Measurements from ENCODE around the gene SLC6A3.
"Not testable (repeated sequence)": the region's sequence is repeated elsewhere in the genome, so short reads cannot be mapped to it uniquely, and the experiment has no call there.

SLC6A3 gene

GRCh38 chr5:1429066-1429465 lies 16.2 kb downstream of the SLC6A3 start:
- Histone ChIP-seq H3K36me3 (ENCODE audit: control insufficient read depth, insufficient read depth, low read length) (no peaks in the 10 kb centered on the region), H3K4me1 (ENCODE audit: control insufficient read depth, low read depth, low read length) (no peaks in the 10 kb centered on the region), H2BK5ac (ENCODE audit: low read length) (no peak overlapping the region), H3K18ac (ENCODE audit: low read length) (no peak overlapping the region), H3K4me3 (ENCODE audit: low read length) (no peak overlapping the region), H3K4me2 (ENCODE audit: low read length) (no peak overlapping the region), H2BK120ac (ENCODE audit: low read depth, low read length) (no peak overlapping the region), H3K9ac (ENCODE audit: low read length) (no peak overlapping the region), H3K23ac (ENCODE audit: low read length) (no peak overlapping the region), H3K4ac (ENCODE audit: low read depth, low read length) (no peak overlapping the region), H4K5ac (ENCODE audit: low read length) (no peak overlapping the region), H3K79me2 (ENCODE audit: control insufficient read depth, insufficient read depth, low read length) (no peaks in the 10 kb centered on the region), H4K8ac (ENCODE audit: low read depth, low read length) (no peak overlapping the region), H2AK5ac (ENCODE audit: low read length) (no peak overlapping the region), H2BK15ac (replicated peaks; ENCODE audit: low read depth) (no peak overlapping the region), H3K79me1 (ENCODE audit: low read length) (no peaks in the 10 kb centered on the region), H3K27me3 (ENCODE audit: insufficient read depth, low read length, poor library complexity) (no peaks in the 10 kb centered on the region), H3K27ac (ENCODE audit: low read depth, low read length) (no peak overlapping the region), H3K56ac (ENCODE audit: low read length) (no peak overlapping the region)
- DNase-seq = no peak
- no CpG with 5 or more reads among the region's 7 CpGs for WGBS (ENCODE audit: extremely low coverage, insufficient coverage, low lambda C conversion rate)

- H3K79me2 ChIP-seq (ENCODE audit: control insufficient read depth, insufficient read depth, low read length) = no peaks in the 10 kb centered on the region
- H4K8ac ChIP-seq (ENCODE audit: low read depth, low read length) = no peak overlapping the region
- no peaks in the 10 kb centered on the region for H3K36me3 ChIP-seq (ENCODE audit: control insufficient read depth, insufficient read depth, low read length)
- no peak overlapping the region for H3K4me3 ChIP-seq (ENCODE audit: low read length)
- H3K27me3 ChIP-seq (ENCODE audit: insufficient read depth, low read length, poor library complexity) = no peaks in the 10 kb centered on the region
- H3K4ac ChIP-seq (ENCODE audit: low read depth, low read length) = no peak overlapping the region
- no peak overlapping the region for H3K18ac ChIP-seq (ENCODE audit: low read length)
- no peaks in the 10 kb centered on the region for H3K4me1 ChIP-seq (ENCODE audit: control insufficient read depth, low read depth, low read length)
- DNase-seq = no peak
- no peak overlapping the region for H3K23ac ChIP-seq (ENCODE audit: low read length)
- H2BK5ac ChIP-seq (ENCODE audit: low read length) = no peak overlapping the region
- WGBS (ENCODE audit: extremely low coverage, insufficient coverage, low lambda C conversion rate) = no CpG with 5 or more reads among the region's 1 CpG
- no peaks in the 10 kb centered on the region for H3K79me1 ChIP-seq (ENCODE audit: low read length)
- no peak overlapping the region for H4K5ac ChIP-seq (ENCODE audit: low read length)
- no peak overlapping the region for H3K4me2 ChIP-seq (ENCODE audit: low read length)
- no peak overlapping the region for H3K56ac ChIP-seq (ENCODE audit: low read length)
- H2BK120ac ChIP-seq (ENCODE audit: low read depth, low read length) = no peak overlapping the region
- no peak overlapping the region for H2AK5ac ChIP-seq (ENCODE audit: low read length)
- H3K9ac ChIP-seq (ENCODE audit: low read length) = no peak overlapping the region
- no peak overlapping the region for H2BK15ac ChIP-seq (replicated peaks; ENCODE audit: low read depth)
- H3K27ac ChIP-seq (ENCODE audit: low read depth, low read length) = no peak overlapping the region
Observed at GRCh38 chr5:1428107-1428506, 17.1 kb downstream of the SLC6A3 start.

- H4K8ac ChIP-seq (ENCODE audit: low read depth, low read length) = no peak overlapping the region
- no peak overlapping the region for H2AK5ac ChIP-seq (ENCODE audit: low read length)
- H3K4me3 ChIP-seq (ENCODE audit: low read length) = no peak overlapping the region
- H3K36me3 ChIP-seq (ENCODE audit: control insufficient read depth, insufficient read depth, low read length) = no peaks in the 10 kb centered on the region
- H3K79me1 ChIP-seq (ENCODE audit: low read length) = no peaks in the 10 kb centered on the region
- no peak overlapping the region for H2BK120ac ChIP-seq (ENCODE audit: low read depth, low read length)
- no peaks in the 10 kb centered on the region for H3K79me2 ChIP-seq (ENCODE audit: control insufficient read depth, insufficient read depth, low read length)
- no peak overlapping the region for H3K23ac ChIP-seq (ENCODE audit: low read length)
- no peak overlapping the region for H3K27ac ChIP-seq (ENCODE audit: low read depth, low read length)
- H3K4ac ChIP-seq (ENCODE audit: low read depth, low read length) = no peak overlapping the region
- no peak overlapping the region for H3K9ac ChIP-seq (ENCODE audit: low read length)
- H2BK5ac ChIP-seq (ENCODE audit: low read length) = no peak overlapping the region
- H3K56ac ChIP-seq (ENCODE audit: low read length) = no peak overlapping the region
- no peak for DNase-seq
- no peaks in the 10 kb centered on the region for H3K4me1 ChIP-seq (ENCODE audit: control insufficient read depth, low read depth, low read length)
- H4K5ac ChIP-seq (ENCODE audit: low read length) = no peak overlapping the region
- WGBS (ENCODE audit: extremely low coverage, insufficient coverage, low lambda C conversion rate) = no CpG with 5 or more reads among the region's 9 CpGs
- H3K18ac ChIP-seq (ENCODE audit: low read length) = no peak overlapping the region
- no peak overlapping the region for H3K4me2 ChIP-seq (ENCODE audit: low read length)
- no peak overlapping the region for H2BK15ac ChIP-seq (replicated peaks; ENCODE audit: low read depth)
- H3K27me3 ChIP-seq (ENCODE audit: insufficient read depth, low read length, poor library complexity) = no peaks in the 10 kb centered on the region
Observed at GRCh38 chr5:1424716-1425115, 20.5 kb downstream of the SLC6A3 start.

- Histone ChIP-seq H3K27ac (ENCODE audit: low read depth, low read length) (no peak overlapping the region), H4K5ac (ENCODE audit: low read length) (no peak overlapping the region), H3K56ac (ENCODE audit: low read length) (no peak overlapping the region), H3K79me1 (ENCODE audit: low read length) (no peaks in the 10 kb centered on the region), H3K18ac (ENCODE audit: low read length) (no peak overlapping the region), H3K27me3 (ENCODE audit: insufficient read depth, low read length, poor library complexity) (no peaks in the 10 kb centered on the region), H3K4me1 (ENCODE audit: control insufficient read depth, low read depth, low read length) (no peaks in the 10 kb centered on the region), H3K79me2 (ENCODE audit: control insufficient read depth, insufficient read depth, low read length) (no peaks in the 10 kb centered on the region), H2BK5ac (ENCODE audit: low read length) (no peak overlapping the region), H4K8ac (ENCODE audit: low read depth, low read length) (no peak overlapping the region), H3K4ac (ENCODE audit: low read depth, low read length) (no peak overlapping the region), H2AK5ac (ENCODE audit: low read length) (no peak overlapping the region), H3K9ac (ENCODE audit: low read length) (no peak overlapping the region), H3K4me3 (ENCODE audit: low read length) (no peak overlapping the region), H3K23ac (ENCODE audit: low read length) (no peak overlapping the region), H3K36me3 (ENCODE audit: control insufficient read depth, insufficient read depth, low read length) (no peaks in the 10 kb centered on the region), H3K4me2 (ENCODE audit: low read length) (no peak overlapping the region), H2BK15ac (replicated peaks; ENCODE audit: low read depth) (no peak overlapping the region), H2BK120ac (ENCODE audit: low read depth, low read length) (no peak overlapping the region)
- no peak for DNase-seq
- no CpG with 5 or more reads among the region's 19 CpGs for WGBS (ENCODE audit: extremely low coverage, insufficient coverage, low lambda C conversion rate)
Observed at GRCh38 chr5:1423901-1424603, 21.2 kb downstream of the SLC6A3 start.

GRCh38 chr5:1422522-1422921 lies 22.7 kb downstream of the SLC6A3 start:
- not testable (repeated sequence) for H3K4ac ChIP-seq (ENCODE audit: low read depth, low read length); H4K5ac ChIP-seq (ENCODE audit: low read length); H3K79me1 ChIP-seq (ENCODE audit: low read length); H3K18ac ChIP-seq (ENCODE audit: low read length); H3K4me2 ChIP-seq (ENCODE audit: low read length); H3K27ac ChIP-seq (ENCODE audit: low read depth, low read length); H2BK5ac ChIP-seq (ENCODE audit: low read length); H3K36me3 ChIP-seq (ENCODE audit: control insufficient read depth, insufficient read depth, low read length); H3K27me3 ChIP-seq (ENCODE audit: insufficient read depth, low read length, poor library complexity); H3K79me2 ChIP-seq (ENCODE audit: control insufficient read depth, insufficient read depth, low read length); H2AK5ac ChIP-seq (ENCODE audit: low read length); H3K23ac ChIP-seq (ENCODE audit: low read length); H4K8ac ChIP-seq (ENCODE audit: low read depth, low read length); DNase-seq; H3K9ac ChIP-seq (ENCODE audit: low read length); H2BK120ac ChIP-seq (ENCODE audit: low read depth, low read length); H2BK15ac ChIP-seq (replicated peaks; ENCODE audit: low read depth); H3K56ac ChIP-seq (ENCODE audit: low read length); H3K4me3 ChIP-seq (ENCODE audit: low read length); H3K4me1 ChIP-seq (ENCODE audit: control insufficient read depth, low read depth, low read length)
- WGBS (ENCODE audit: extremely low coverage, insufficient coverage, low lambda C conversion rate) = no CpG with 5 or more reads among the region's 13 CpGs

Measured in mesendoderm (in vitro differentiated cells).